ENCODE measurements around the gene PARS2.

DNA sequence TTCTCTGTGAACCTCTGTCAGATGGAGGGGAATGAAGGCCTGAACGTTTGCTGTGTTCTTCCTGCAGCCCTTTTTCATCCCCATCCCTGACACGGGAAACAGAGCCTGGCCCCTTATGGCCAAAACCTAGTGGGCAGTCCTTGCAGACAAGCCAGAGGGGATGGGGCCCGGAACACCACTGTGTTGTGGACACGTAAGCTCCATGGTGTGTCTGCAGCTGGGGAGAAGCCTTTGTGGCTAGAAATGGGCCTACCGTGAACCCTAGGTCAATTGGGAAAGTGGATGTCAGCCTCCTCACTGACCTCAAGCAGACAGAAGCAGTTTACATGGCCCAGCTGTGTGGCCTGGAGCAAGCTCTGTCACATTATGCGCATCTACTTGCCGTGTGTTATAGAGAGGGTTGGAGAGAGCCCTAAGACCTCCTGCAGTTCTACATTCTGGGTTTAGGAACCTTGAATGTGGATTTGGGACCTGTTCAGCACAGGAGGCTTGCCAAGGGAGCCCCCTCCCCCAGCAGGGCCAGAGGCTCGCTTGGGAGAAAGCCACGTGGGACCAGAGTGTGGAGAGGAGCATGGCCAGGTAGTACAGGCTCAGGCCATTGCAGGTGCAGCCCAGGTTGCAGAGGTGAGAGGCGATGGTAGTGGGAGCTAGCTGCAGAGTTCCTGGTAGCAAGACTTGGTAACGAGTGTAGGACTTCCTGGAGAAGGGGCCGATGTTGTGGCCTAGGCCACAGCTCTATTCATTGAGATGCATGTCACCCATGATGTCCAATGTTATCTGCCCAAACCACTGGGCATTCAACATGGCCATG lies 20.7 kb downstream of the PARS2 start:
- TF ChIP-seq POLR2A (IDR thresholded peaks at IDR 0.05; ENCODE audit: extremely low read depth, insufficient read length) (no peak), MYC (IDR thresholded peaks at IDR 0.05; ENCODE audit: low read depth, low read length) (no peak)
- TF ChIP-seq, protein P1, sequence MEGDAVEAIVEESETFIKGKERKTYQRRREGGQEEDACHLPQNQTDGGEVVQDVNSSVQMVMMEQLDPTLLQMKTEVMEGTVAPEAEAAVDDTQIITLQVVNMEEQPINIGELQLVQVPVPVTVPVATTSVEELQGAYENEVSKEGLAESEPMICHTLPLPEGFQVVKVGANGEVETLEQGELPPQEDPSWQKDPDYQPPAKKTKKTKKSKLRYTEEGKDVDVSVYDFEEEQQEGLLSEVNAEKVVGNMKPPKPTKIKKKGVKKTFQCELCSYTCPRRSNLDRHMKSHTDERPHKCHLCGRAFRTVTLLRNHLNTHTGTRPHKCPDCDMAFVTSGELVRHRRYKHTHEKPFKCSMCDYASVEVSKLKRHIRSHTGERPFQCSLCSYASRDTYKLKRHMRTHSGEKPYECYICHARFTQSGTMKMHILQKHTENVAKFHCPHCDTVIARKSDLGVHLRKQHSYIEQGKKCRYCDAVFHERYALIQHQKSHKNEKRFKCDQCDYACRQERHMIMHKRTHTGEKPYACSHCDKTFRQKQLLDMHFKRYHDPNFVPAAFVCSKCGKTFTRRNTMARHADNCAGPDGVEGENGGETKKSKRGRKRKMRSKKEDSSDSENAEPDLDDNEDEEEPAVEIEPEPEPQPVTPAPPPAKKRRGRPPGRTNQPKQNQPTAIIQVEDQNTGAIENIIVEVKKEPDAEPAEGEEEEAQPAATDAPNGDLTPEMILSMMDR (IDR thresholded peaks at IDR 0.05; ENCODE audit: low read depth, low read length): no peak
